ENCODE data around the gene PTPRK. TPM values are rescaled to one million over a fixed set of nuclear protein-coding genes. Genes with fewer than 3 reads are reported as not detected.

The PTPRK gene
- total and polyA plus RNA-seq, 2 of the 8 experiments (the other 6 are each of a cell fraction or from before 2014, with no cell fraction given): 11.4 to 47.3 TPM

- Histone ChIP-seq H2AFZ (ENCODE audit: low read length) (no peak overlapping the region), H2BK5ac (ENCODE audit: low read depth, low read length) (no peak overlapping the region), H4K91ac (replicated peaks; ENCODE audit: insufficient read length, low read length) (no peak overlapping the region), H3K4me2 (ENCODE audit: insufficient read depth in 1 of 2, low read depth in 2 of 2, low read length in 2 of 2) (no peak overlapping the region), H2AK5ac (ENCODE audit: low read depth, low read length) (no peak overlapping the region), H3K56ac (replicated peaks; ENCODE audit: insufficient read length, low read depth, low read length) (no peak overlapping the region), H3K27me3 (replicated peaks in 1 of 4; ENCODE audit: control insufficient read depth in 3 of 4, extremely low read depth in 1 of 4, insufficient read depth in 3 of 4, low read length in 3 of 4) (no peaks in the 10 kb centered on the region), H3K23ac (ENCODE audit: insufficient read length) (no peak overlapping the region), H4K5ac (ENCODE audit: insufficient read length, low read depth, low read length) (no peak overlapping the region), H2BK120ac (replicated peaks; ENCODE audit: low read depth, low read length) (no peak overlapping the region), H3K23me2 (ENCODE audit: low read depth, low read length) (no peaks in the 10 kb centered on the region), H3K9me3 (ENCODE audit: insufficient read depth in 2 of 2, low read depth in 1 of 2, low read length in 1 of 2) (no peaks in the 10 kb centered on the region; a peak in 1 of 4 replicates), H3K4me1 (replicated peaks in 1 of 4; ENCODE audit: control insufficient read depth in 3 of 4, insufficient read depth in 4 of 4, low read length in 3 of 4) (peaks cover 0 to under 1% (median 0%) of the 10 kb centered on the region in 4 experiments; a peak in 3 of 7 replicates), H4K20me1 (replicated peaks in 1 of 2; ENCODE audit: control insufficient read depth in 1 of 2, insufficient read depth in 2 of 2, low read length in 2 of 2) (no peaks in the 10 kb centered on the region), H3K4me3 (ENCODE audit: extremely low read depth in 1 of 4, insufficient read depth in 2 of 4, low read depth in 3 of 4, low read length in 4 of 4) (no peak overlapping the region), H3K18ac (ENCODE audit: extremely low read depth, low read length) (no peak overlapping the region), H3K79me1 (ENCODE audit: low read depth, low read length) (no peaks in the 10 kb centered on the region; the same call in 1 of the 2 replicates), H3K79me2 (ENCODE audit: control insufficient read depth in 1 of 2, insufficient read depth in 2 of 2, low read length in 2 of 2) (peaks cover 0 to 16% of the 10 kb centered on the region in 2 experiments; a peak in 2 of 4 replicates), H3K9ac (replicated peaks in 1 of 4; ENCODE audit: extremely low read depth in 1 of 4, low read depth in 3 of 4, low read length in 3 of 4) (no peak overlapping the region), H4K8ac (ENCODE audit: extremely low read depth, insufficient read depth, low read length) (no peak overlapping the region), H3K4ac (replicated peaks; ENCODE audit: insufficient read length, low read depth, low read length) (no peak overlapping the region), H3K27ac (ENCODE audit: low read depth, low read length) (no peak overlapping the region), H3K36me3 (ENCODE audit: control insufficient read depth in 2 of 4, insufficient read depth in 4 of 4, low read length in 3 of 4) (no peaks in the 10 kb centered on the region), H3K14ac (ENCODE audit: insufficient read length) (no peak overlapping the region), H2BK12ac (ENCODE audit: low read depth, low read length) (no peak overlapping the region), H2BK15ac (ENCODE audit: low read length) (no peak overlapping the region), H2BK20ac (ENCODE audit: low read length) (no peak overlapping the region)
- DNase-seq (ENCODE audit: low read depth in 1 of 2, low spot score in 2 of 2): no peak
- WGBS, 2 experiments (ENCODE audit: extremely low coverage in 1 of 2, insufficient coverage in 1 of 2, insufficient read length in 1 of 2, insufficient replicate concordance in 2 of 2, low coverage in 1 of 2, low lambda C conversion rate in 2 of 2, missing lambda C conversion rate in 1 of 2): 93% methylated on average over 5 of the region's 5 CpGs; no CpG with 5 or more reads in 1 of the 2 experiments
- POLR2A ChIA-PET (ENCODE audit: partially characterized antibody): no interaction called here
- CTCF ChIA-PET (ENCODE audit: partially characterized antibody): no interaction called here
- no peak for FAIRE-seq
- TF ChIP-seq NRF1 (IDR thresholded peaks at IDR 0.05; ENCODE audit: low read depth, low read length) (no peak), NANOG (IDR thresholded peaks at IDR 0.05; ENCODE audit: insufficient read depth, low read depth, low read length, poor library complexity, severe bottlenecking) (no peak), RNF2 (IDR thresholded peaks at IDR 0.05; ENCODE audit: borderline replicate concordance, low read depth, low read length, missing control alignments, poor library complexity, severe bottlenecking) (no peak), JUN (IDR thresholded peaks at IDR 0.05; ENCODE audit: low read depth, low read length) (no peak), FOSL1 (IDR thresholded peaks at IDR 0.05; ENCODE audit: insufficient read depth, low read depth, low read length) (no peak), E2F6 (IDR thresholded peaks at IDR 0.05) (no peak), SIN3A (conservative IDR thresholded peaks at IDR 0.05 in 1 of 2, IDR thresholded peaks at IDR 0.05 in 1 of 2; ENCODE audit: low read depth in 1 of 2, low read length in 2 of 2) (no peak), CTCF (IDR thresholded peaks at IDR 0.05; ENCODE audit: control extremely low read depth in 1 of 3, insufficient read depth in 1 of 3, low read depth in 1 of 3, low read length in 3 of 3) (no peak), TBP (IDR thresholded peaks at IDR 0.05; ENCODE audit: low read depth, low read length) (no peak), KDM1A (IDR thresholded peaks at IDR 0.05; ENCODE audit: borderline replicate concordance, low read length) (no peak)
These were observed 102.7 kb downstream of the PTPRK start for GRCh38 chr6:128417698-128418097.
